Osteoblast (primary cell): ENCODE measurements around the gene FA2H. TPM values are rescaled to one million over a fixed set of nuclear protein-coding genes. Genes with fewer than 3 reads are reported as not detected.

ENCODE experiments used
- DNase-seq: peaks from one replicate; pipeline ENCODE4 v3.0.0; 2011; ENCODE audit warnings: low spot score, mixed read lengths; ENCODE audit not compliant: insufficient read length; ENCODE audit errors: missing footprints
- H2AFZ ChIP-seq: 2 replicates; pipeline ENCODE4 v1.6.0; 2011; ENCODE audit warnings: mild to moderate bottlenecking, low read length
- H3K27ac ChIP-seq: 2 replicates; pipeline ENCODE4 v1.5.1; 2011; ENCODE audit warnings: mild to moderate bottlenecking, low read depth, low read length, moderate library complexity
- H3K27me3 ChIP-seq: 2 replicates; pipeline ENCODE4 v1.6.0; 2012; ENCODE audit warnings: mild to moderate bottlenecking, control low read depth, inconsistent platforms, low read length, moderate library complexity; ENCODE audit not compliant: insufficient read depth
- H3K36me3 ChIP-seq: 2 replicates; pipeline ENCODE4 v1.5.1; 2011; ENCODE audit warnings: mild to moderate bottlenecking, low read length, control low read depth, moderate library complexity; ENCODE audit not compliant: insufficient read depth
- H3K4me1 ChIP-seq: 2 replicates; pipeline ENCODE4 v1.5.1; 2011; ENCODE audit warnings: mild to moderate bottlenecking, low read length, control low read depth, moderate library complexity; ENCODE audit not compliant: insufficient read depth
- H3K4me2 ChIP-seq: 2 replicates; pipeline ENCODE4 v1.6.0; 2011; ENCODE audit warnings: mild to moderate bottlenecking, low read length; ENCODE audit not compliant: insufficient read depth
- H3K4me3 ChIP-seq: fragments of 200-600 bp; sonication (generic); 3 replicates; pipeline ENCODE4 v1.5.1; 2012; ENCODE audit warnings: mild to moderate bottlenecking, low read length, inconsistent platforms; ENCODE audit not compliant: insufficient read depth
- H3K79me2 ChIP-seq: 2 replicates; pipeline ENCODE4 v1.6.0; 2012; ENCODE audit warnings: mild to moderate bottlenecking, low read length, control low read depth, inconsistent platforms; ENCODE audit not compliant: insufficient read depth
- H3K9me3 ChIP-seq: 2 replicates; pipeline ENCODE4 v1.5.1; 2011; ENCODE audit warnings: low read depth, low read length, control low read depth
- H4K20me1 ChIP-seq: 2 replicates; pipeline ENCODE4 v1.6.0; 2012; ENCODE audit warnings: mild to moderate bottlenecking, low read length, control low read depth; ENCODE audit not compliant: insufficient read depth
- total RNA-seq: library from RNA; depleted of rRNA; stranded (reverse); fragments of >200 nt; gene quantifications from 2 replicates; pipeline ENCODE4 v1.2.3, GENCODE V29; 2012
- TF ChIP-seq, protein P1 (sequence below): IDR thresholded peaks from 2 replicates; pipeline ENCODE4 v1.5.1; 2011; ENCODE audit warnings: mild to moderate bottlenecking, low read depth, low read length, moderate library complexity; ENCODE audit errors: extremely low read depth

FA2H gene
- total RNA-seq, 1 donor: not detected

DNA sequence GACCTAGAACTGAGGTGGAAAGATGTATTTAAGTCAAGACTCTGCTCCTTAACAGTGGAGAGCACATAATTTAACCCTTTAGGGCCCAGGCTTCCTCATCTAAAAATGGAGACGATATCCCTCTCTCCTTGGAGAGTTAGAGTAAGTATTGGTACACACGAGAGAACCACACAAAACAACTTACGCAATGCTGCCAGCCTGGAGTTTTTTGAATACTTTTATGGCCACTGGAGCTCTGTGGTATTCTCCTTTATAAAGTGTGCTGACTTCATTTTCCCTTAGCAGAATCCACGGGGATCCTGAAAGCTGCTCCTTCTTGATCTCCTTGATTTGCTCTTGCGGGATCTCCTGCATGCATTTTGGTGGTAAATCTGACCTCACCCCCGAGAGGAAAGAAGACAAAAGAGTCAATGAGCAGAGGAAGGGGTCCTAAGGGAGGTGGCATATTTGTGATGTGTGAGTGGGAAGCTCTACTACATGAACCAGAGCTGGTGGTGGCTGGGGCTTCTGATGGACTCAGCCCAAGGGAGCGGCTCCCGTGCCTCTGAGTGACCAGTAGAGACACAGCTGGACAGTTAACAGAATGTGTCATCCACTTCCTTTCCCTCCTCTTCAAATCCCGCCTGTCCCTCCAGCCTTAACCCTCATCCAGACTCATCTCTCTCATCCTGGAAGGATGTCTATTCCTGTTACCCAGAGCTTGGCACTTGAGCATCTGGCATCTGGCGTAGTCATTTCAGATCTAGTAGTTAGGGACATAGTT, 83.3 kb downstream of the FA2H start:
- Histone ChIP-seq H3K4me3 (no peak overlapping the region), H3K4me2 (peak overlapping the region; percentile 48), H3K27me3 (no peaks in the 10 kb centered on the region), H3K27ac (peak overlapping the region; percentile 46), H3K4me1 (peaks cover 13% of the 10 kb centered on the region), H3K79me2 (peaks cover 3% of the 10 kb centered on the region), H3K36me3 (peaks cover 23% of the 10 kb centered on the region), H2AFZ (peak overlapping the region; percentile 75), H4K20me1 (no peaks in the 10 kb centered on the region), H3K9me3 (no peaks in the 10 kb centered on the region)
- peak; percentile 49 for DNase-seq
- TF ChIP-seq, protein P1, sequence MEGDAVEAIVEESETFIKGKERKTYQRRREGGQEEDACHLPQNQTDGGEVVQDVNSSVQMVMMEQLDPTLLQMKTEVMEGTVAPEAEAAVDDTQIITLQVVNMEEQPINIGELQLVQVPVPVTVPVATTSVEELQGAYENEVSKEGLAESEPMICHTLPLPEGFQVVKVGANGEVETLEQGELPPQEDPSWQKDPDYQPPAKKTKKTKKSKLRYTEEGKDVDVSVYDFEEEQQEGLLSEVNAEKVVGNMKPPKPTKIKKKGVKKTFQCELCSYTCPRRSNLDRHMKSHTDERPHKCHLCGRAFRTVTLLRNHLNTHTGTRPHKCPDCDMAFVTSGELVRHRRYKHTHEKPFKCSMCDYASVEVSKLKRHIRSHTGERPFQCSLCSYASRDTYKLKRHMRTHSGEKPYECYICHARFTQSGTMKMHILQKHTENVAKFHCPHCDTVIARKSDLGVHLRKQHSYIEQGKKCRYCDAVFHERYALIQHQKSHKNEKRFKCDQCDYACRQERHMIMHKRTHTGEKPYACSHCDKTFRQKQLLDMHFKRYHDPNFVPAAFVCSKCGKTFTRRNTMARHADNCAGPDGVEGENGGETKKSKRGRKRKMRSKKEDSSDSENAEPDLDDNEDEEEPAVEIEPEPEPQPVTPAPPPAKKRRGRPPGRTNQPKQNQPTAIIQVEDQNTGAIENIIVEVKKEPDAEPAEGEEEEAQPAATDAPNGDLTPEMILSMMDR: no peak

DNA sequence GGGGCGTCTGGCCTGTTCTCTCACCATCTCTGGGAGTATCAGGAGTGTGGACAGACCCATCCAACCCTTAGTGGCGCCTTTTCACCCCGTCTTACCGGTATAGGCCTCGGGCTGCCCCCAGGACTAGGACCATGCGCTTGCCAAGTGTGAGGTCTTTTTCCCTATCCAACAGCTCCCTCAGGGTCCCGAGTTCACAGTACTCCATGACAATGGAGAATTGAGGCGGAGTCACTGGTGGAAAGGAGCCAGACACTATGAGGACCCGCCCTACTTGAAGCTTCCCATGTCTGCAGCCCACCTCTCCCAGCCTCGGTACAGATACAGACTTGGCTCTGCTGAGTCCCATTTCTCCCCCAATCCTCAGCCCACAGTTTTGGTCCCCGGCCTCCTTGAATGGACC, 92.1 kb downstream of the FA2H start:
- no peaks in the 10 kb centered on the region for H4K20me1 ChIP-seq
- no peak overlapping the region for H3K4me3 ChIP-seq
- H3K9me3 ChIP-seq: no peaks in the 10 kb centered on the region
- H2AFZ ChIP-seq: no peak overlapping the region
- DNase-seq: no peak
- H3K79me2 ChIP-seq: no peaks in the 10 kb centered on the region
- H3K36me3 ChIP-seq: peaks cover 19% of the 10 kb centered on the region
- no peaks in the 10 kb centered on the region for H3K27me3 ChIP-seq
- H3K4me2 ChIP-seq: no peak overlapping the region
- no peaks in the 10 kb centered on the region for H3K4me1 ChIP-seq
- no peak overlapping the region for H3K27ac ChIP-seq
- TF ChIP-seq, protein P1: no peak

DNA sequence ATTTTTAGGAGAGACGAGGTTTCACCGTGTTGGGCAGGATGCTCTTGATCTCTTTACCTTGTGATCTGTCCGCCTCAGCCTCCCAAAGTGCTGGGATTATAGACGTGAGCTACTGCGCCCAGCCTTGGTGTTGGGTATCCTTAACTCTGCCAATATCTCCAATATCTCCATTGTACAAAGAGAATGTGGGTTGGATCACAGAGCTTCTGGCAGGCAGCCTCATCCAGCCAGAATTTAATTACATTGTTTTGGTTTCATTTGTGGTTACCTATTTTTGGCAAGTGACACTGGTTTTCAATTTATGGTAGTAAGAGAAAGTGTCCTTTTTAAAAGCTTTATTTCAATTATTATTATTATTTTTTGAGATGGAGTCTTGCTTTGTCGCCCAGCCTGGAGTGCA, 93.9 kb downstream of the FA2H start:
- no peaks in the 10 kb centered on the region for H3K79me2 ChIP-seq
- no peaks in the 10 kb centered on the region for H3K9me3 ChIP-seq
- no peak overlapping the region for H3K4me2 ChIP-seq
- H3K27ac ChIP-seq: no peak overlapping the region
- TF ChIP-seq, protein P1: no peak
- no peaks in the 10 kb centered on the region for H4K20me1 ChIP-seq
- peaks cover 24% of the 10 kb centered on the region for H3K36me3 ChIP-seq
- H3K4me3 ChIP-seq: no peak overlapping the region
- H2AFZ ChIP-seq: no peak overlapping the region
- DNase-seq: no peak
- no peaks in the 10 kb centered on the region for H3K4me1 ChIP-seq
- H3K27me3 ChIP-seq: no peaks in the 10 kb centered on the region

DNA sequence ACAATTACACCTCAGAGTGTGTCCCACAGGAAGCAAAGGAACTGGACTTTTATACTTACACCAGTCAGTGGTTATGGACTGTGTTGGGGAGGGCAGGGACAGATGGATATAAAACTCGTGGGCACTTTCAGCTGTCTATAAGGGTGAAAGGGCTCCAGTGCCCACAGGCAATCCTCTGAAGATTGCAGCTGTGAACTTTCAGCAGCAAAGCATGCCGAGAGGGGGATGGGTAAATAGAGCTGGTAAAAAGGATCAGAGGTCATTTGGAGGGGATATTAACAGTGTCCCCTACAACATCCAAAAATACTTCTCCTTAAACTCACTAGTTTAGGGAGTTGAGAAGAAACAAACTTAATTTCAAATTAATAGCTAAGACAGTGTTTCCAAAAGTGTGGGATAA, 94.6 kb downstream of the FA2H start:
- Histone ChIP-seq H3K27me3 (no peaks in the 10 kb centered on the region), H2AFZ (no peak overlapping the region), H4K20me1 (no peaks in the 10 kb centered on the region), H3K4me1 (no peaks in the 10 kb centered on the region), H3K27ac (no peak overlapping the region), H3K36me3 (peaks cover 18% of the 10 kb centered on the region), H3K4me3 (no peak overlapping the region), H3K79me2 (no peaks in the 10 kb centered on the region), H3K4me2 (no peak overlapping the region), H3K9me3 (no peaks in the 10 kb centered on the region)
- no peak for DNase-seq
- TF ChIP-seq, protein P1: no peak
